Stomach (tissue), 9 donors: ENCODE data around the gene SEC31B. TPM values are rescaled to one million over a fixed set of nuclear protein-coding genes. Genes with fewer than 3 reads are reported as not detected.

Experiments used
- DNase-seq, 2 donors: peaks; one replicate each; pipeline versions ENCODE4 v3.0.0 to v3.0.0-alpha.2; 2013 to 2019
- H3K27ac ChIP-seq, 5 donors: fragments of 200-600 bp in 4 of 5; sonication (generic) in 4 of 5; one replicate each; pipeline ENCODE4 v1.5.1; 2013 to 2019; ENCODE audit warnings: mild to moderate bottlenecking in 1 of 5, moderate library complexity in 1 of 5
- H3K27me3 ChIP-seq, 3 donors: fragments of 200-600 bp; sonication (generic); one replicate each; pipeline ENCODE4 v1.5.1; 2017 to 2019; ENCODE audit warnings: mixed run types in 1 of 3
- H3K36me3 ChIP-seq, 4 donors: fragments of 200-600 bp; sonication (generic); 1 replicate in 3 of 4; 2 replicates in 1 of 4; pipeline ENCODE4 v1.5.1; 2016 to 2019
- H3K4me1 ChIP-seq, 4 donors: fragments of 200-600 bp; sonication (generic); one replicate each; pipeline ENCODE4 v1.5.1; 2016 to 2019
- H3K4me3 ChIP-seq, 4 donors: fragments of 200-600 bp; sonication (generic) in 3 of 4; one replicate each; pipeline ENCODE4 v1.5.1; 2016 to 2019; ENCODE audit warnings: mild to moderate bottlenecking in 1 of 4
- H3K9me3 ChIP-seq, 4 donors: fragments of 200-600 bp; sonication (generic); one replicate each; pipeline ENCODE4 v1.5.1; 2016 to 2019
- EP300 ChIP-seq: sonication (generic); formaldehyde crosslinking; IDR thresholded peaks from one replicate; pipeline ENCODE4 v1.6.1; 2017; ENCODE audit warnings: antibody characterized with exemption
- POLR2A ChIP-seq, 4 donors: fragments of 450-650 bp; IDR thresholded peaks; one replicate each; pipeline ENCODE4 v1.6.1; 2016; ENCODE audit warnings: antibody characterized with exemption in 4 of 4, control low read depth in 2 of 4, mild to moderate bottlenecking in 1 of 4, moderate library complexity in 1 of 4
- POLR2AphosphoS5 ChIP-seq, 3 donors: sonication (generic); formaldehyde crosslinking; IDR thresholded peaks; one replicate each; pipeline ENCODE4 v1.6.1; 2016; ENCODE audit warnings: antibody characterized with exemption in 3 of 3
- WGBS, 5 donors: extraction: QIAGEN DNeasy Blood & Tissue Kit in 3 of 5; methylation state at CpG; one replicate each; pipeline versions ENCODE4 v1.1.5 to v1.1.7; 2013 to 2018; 5-methylcytosine and 5-hydroxymethylcytosine counted together
- intact Hi-C: fragments of 100-400 bp; cut with DNase I; formaldehyde crosslinking; loops from one replicate; pipeline ENCODE4 v1.15.1; 2023; ENCODE audit warnings: low total_unique reads
- polyA plus RNA-seq, 3 donors: library from polyadenylated mRNA; stranded (reverse); fragments of 200-250 nt; gene quantifications; one replicate each; pipeline ENCODE4 v1.2.3, GENCODE V29; 2013
- total RNA-seq, 5 donors: library from RNA; depleted of rRNA; stranded (reverse); fragments of >200 nt; gene quantifications; one replicate each; pipeline versions ENCODE4 v1.1.0 to v1.2.3, GENCODE V29; 2014 to 2016
- TF ChIP-seq, protein P1 (sequence below), 7 experiments: fragments of 450-650 bp in 4 of 7; fragments of 200-600 bp in 3 of 7; sonication (generic) in 3 of 7; IDR thresholded peaks; one replicate each; pipeline ENCODE4 v1.5.1; 2016 to 2019; ENCODE audit warnings: antibody characterized with exemption in 7 of 7, control low read depth in 2 of 7, mild to moderate bottlenecking in 1 of 7
- donor health status: healthy with polysubstance abuse.
- donor health status: Bipolar disorder and iron deficiency.
- donor health status: healthy.

SEC31B gene
- total and polyA plus RNA-seq, 8 donors = 0.68 to 47.4 (median 8.5) TPM

DNA sequence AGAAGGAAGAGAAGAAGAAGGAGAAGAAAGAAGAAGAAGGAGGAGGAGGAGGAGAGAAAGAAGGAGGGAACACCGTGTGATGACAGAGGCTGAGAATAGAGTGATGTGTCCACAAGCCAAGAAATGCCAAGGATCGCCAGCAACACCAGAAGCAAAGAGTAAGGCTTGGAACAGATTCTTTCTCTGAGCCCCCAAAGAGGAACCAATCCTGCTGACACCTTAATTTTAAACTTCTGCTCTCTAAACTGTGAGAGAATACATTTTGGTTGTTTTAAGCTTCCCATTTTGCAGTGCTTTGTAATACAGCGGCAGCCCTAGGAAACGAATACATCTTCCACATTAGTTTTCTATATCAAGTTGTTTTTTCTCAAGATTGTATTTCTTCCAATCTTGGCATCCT is 70.7 kb downstream of the SEC31B start:
- H3K27me3 ChIP-seq = peaks cover 0 to 15% (median 0%) of the 10 kb centered on the region in 3 donors
- peaks cover 0 to 5% (median 1%) of the 10 kb centered on the region in 4 donors for H3K9me3 ChIP-seq
- no peak overlapping the region for H3K4me3 ChIP-seq
- WGBS, 5 donors = 71 to 92% (median 80%) methylated on average over 4 of the region's 4 CpGs
- no peaks in the 10 kb centered on the region for H3K36me3 ChIP-seq
- TF ChIP-seq EP300 (no peak), POLR2AphosphoS5 (IDR thresholded peaks at IDR 0.05) (no peak), POLR2A (IDR thresholded peaks at IDR 0.05) (no peak)
- TF ChIP-seq, protein P1, sequence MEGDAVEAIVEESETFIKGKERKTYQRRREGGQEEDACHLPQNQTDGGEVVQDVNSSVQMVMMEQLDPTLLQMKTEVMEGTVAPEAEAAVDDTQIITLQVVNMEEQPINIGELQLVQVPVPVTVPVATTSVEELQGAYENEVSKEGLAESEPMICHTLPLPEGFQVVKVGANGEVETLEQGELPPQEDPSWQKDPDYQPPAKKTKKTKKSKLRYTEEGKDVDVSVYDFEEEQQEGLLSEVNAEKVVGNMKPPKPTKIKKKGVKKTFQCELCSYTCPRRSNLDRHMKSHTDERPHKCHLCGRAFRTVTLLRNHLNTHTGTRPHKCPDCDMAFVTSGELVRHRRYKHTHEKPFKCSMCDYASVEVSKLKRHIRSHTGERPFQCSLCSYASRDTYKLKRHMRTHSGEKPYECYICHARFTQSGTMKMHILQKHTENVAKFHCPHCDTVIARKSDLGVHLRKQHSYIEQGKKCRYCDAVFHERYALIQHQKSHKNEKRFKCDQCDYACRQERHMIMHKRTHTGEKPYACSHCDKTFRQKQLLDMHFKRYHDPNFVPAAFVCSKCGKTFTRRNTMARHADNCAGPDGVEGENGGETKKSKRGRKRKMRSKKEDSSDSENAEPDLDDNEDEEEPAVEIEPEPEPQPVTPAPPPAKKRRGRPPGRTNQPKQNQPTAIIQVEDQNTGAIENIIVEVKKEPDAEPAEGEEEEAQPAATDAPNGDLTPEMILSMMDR (IDR thresholded peaks at IDR 0.05) = no peak
- H3K27ac ChIP-seq = no peak overlapping the region
- no peaks in the 10 kb centered on the region for H3K4me1 ChIP-seq
- intact Hi-C loops = no loop called here
- no peak for DNase-seq

DNA sequence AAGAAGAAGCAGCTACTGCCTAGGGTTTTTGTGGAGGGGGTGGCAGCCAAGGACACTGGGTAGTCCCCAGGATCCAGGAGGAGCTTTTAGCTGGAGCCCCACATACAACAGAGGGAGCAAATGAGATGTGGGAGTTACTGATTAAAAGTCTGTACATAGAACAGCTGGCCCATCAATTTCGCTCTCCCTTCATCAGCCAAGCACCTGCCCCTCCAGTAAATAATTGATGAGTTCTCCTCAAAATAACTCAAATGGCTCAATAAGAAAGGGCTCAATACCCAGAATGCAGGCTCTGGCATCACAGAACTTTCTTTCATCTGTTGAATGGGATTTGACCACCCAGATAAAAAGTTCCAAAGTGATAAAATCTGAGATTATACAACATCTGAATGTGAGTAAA is 72.0 kb downstream of the SEC31B start:
- DNase-seq = no peak
- no peak overlapping the region for H3K27ac ChIP-seq
- no peak for TF ChIP-seq POLR2AphosphoS5 (IDR thresholded peaks at IDR 0.05)
- peaks cover 0 to 5% (median 1%) of the 10 kb centered on the region in 4 donors for H3K9me3 ChIP-seq
- no peak overlapping the region for H3K4me3 ChIP-seq
- no peaks in the 10 kb centered on the region for H3K36me3 ChIP-seq
- peaks cover 0 to 8% (median 0%) of the 10 kb centered on the region in 3 donors for H3K27me3 ChIP-seq
- WGBS, 5 donors = 67 to 95% (median 78%) methylated on average over 1 of the region's 1 CpG
- intact Hi-C loops = no loop called here
- peaks cover 0 to 3% (median 0%) of the 10 kb centered on the region in 4 donors for H3K4me1 ChIP-seq

DNA sequence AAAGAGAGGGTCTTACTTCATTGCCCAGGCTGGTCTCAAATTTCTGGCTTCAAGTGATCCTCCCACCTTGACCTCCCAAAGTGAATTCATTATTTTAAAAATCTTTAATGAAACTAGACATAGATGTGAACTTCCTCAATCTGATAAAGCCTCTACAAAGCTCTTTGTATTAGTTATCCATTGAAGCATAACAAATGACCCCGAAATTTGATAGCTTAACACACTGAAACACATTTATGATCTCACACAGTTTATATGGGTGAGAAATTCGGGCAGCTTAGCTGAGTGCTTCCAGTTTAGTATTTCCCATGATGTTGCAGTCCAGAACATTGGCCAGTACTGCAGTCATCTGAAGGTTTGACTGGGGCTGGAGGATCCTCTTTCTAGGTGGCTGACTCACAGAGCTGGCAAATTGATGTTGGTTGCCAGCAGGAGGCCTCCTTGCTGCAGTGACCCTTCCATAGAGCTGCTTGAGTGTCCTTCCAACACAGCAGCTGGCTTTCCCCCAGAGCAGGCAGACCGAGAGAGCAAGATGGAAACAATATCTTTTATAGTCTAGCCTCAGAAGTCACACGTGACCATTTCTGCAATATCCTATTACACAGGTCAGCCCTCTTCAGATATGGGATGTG is 73.4 kb downstream of the SEC31B start:
- H3K4me3 ChIP-seq = no peak overlapping the region
- WGBS, 5 donors = 59 to 80% (median 72%) methylated on average over 4 of the region's 4 CpGs
- TF ChIP-seq EP300 = no peak
- TF ChIP-seq POLR2AphosphoS5 (IDR thresholded peaks at IDR 0.05) = no peak
- no peak for TF ChIP-seq POLR2A (IDR thresholded peaks at IDR 0.05)
- TF ChIP-seq, protein P1 (IDR thresholded peaks at IDR 0.05) = no peak
- peaks cover 0 to 7% (median 0%) of the 10 kb centered on the region in 4 donors for H3K4me1 ChIP-seq
- no peak for DNase-seq
- H3K27me3 ChIP-seq = no peaks in the 10 kb centered on the region
- intact Hi-C loops = no loop called here
- peaks cover 0 to 5% (median 1%) of the 10 kb centered on the region in 4 donors for H3K9me3 ChIP-seq
- no peaks in the 10 kb centered on the region for H3K36me3 ChIP-seq
- no peak overlapping the region for H3K27ac ChIP-seq

DNA sequence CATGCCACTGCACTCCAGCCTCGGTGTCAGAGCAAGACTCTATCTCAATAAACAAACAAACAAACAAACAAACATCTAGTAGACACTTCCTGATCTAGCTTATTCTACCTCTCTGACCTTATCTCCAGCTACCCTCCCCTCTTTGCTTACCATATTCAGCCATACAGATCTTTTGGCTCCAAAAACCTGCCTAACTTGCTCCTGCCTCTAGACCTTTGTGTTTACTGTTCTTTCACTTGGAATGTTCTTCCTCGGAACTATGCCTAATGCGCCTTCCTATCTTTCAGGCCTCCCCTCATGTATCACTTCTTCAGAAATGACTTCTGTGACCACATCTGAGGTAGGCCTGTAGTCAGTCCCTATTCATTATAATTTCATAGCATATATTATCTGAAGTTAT is 77.1 kb downstream of the SEC31B start:
- H3K27ac ChIP-seq = no peak overlapping the region
- 30 to 41% (median 34%) methylated on average over 3 of the region's 3 CpGs for WGBS, 5 donors
- peaks cover 0 to 5% (median 1%) of the 10 kb centered on the region in 4 donors for H3K9me3 ChIP-seq
- H3K4me1 ChIP-seq = peaks cover 0 to 7% (median 0%) of the 10 kb centered on the region in 4 donors
- intact Hi-C loops = no loop called here
- DNase-seq = peak; percentile 6 to 39
- H3K4me3 ChIP-seq = no peak overlapping the region
- H3K27me3 ChIP-seq = no peaks in the 10 kb centered on the region
- TF ChIP-seq EP300 (no peak), POLR2A (IDR thresholded peaks at IDR 0.05) (no peak)
- H3K36me3 ChIP-seq = no peaks in the 10 kb centered on the region

DNA sequence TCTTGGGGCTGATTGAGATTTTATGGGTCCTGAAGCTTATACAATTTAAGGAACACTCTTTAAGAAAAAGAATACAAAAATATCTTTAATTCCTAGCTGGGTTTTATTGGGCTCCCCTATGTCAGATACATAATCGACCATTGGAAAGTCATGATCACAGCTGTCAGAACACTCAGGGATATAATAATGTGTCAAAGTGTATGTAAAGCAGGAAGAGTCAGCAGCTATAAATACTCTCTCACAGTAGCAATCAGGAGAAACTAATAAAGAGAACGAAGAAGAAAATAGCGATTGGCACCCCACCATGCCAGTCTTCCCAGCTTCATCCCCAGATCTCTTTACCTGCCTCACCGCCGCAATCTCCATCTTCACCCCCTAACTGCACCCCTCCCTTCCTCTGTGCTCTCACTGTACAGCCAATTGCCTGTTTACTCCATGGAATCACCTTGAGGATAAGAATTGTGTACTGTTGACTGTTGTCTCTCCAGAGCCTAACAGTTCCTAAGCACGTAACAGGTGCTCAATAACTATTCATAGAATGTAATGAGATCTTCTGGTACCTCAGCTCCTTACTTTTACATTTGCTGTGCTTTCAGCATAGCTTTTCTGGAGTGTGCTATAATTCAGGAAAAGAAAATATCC is 80.9 kb downstream of the SEC31B start:
- intact Hi-C loops = loop anchor here (10.0 kb wide), 1 partner anchor 76 kb away; the partner anchor contains the start of gene SEC31B
- H3K27ac ChIP-seq = no peak overlapping the region
- peaks cover 0 to 7% (median 0%) of the 10 kb centered on the region in 4 donors for H3K4me1 ChIP-seq
- H3K27me3 ChIP-seq = no peaks in the 10 kb centered on the region
- TF ChIP-seq, protein P1 (IDR thresholded peaks at IDR 0.05) = no peak
- no peaks in the 10 kb centered on the region for H3K36me3 ChIP-seq
- no peak overlapping the region for H3K4me3 ChIP-seq
- 84 to 91% (median 88%) methylated on average over 6 of the region's 6 CpGs for WGBS, 5 donors
- DNase-seq = no peak
- H3K9me3 ChIP-seq = no peaks in the 10 kb centered on the region

Other genes with a start within 250 kb of the SEC31B start
- gene BLOC1S2, start 233.2 kb downstream of the SEC31B start, total RNA-seq = 10 to 100 TPM in 3 of 5 donors, under 1 TPM in 1, not detected in 1; 0.87 to 33.4 (median 17.6) TPM
- 10 to 100 TPM; 37.6 to 51.0 (median 48.7) TPM for gene BLOC1S2, start 233.2 kb downstream of the SEC31B start, polyA plus RNA-seq
- gene PKD2L1, start 189.6 kb downstream of the SEC31B start, total RNA-seq = under 1 TPM in 1 of 5 donors, not detected in 4; 0.89 TPM
- gene PKD2L1, start 189.6 kb downstream of the SEC31B start, polyA plus RNA-seq = under 1 TPM in 1 of 3 donors, not detected in 2; 0.23 TPM
- 10 to 100 TPM in 3 of 5 donors, 1 to 10 TPM in 2; 2.3 to 36.2 (median 28.5) TPM for gene SCD, start 172.6 kb downstream of the SEC31B start, total RNA-seq
- gene SCD, start 172.6 kb downstream of the SEC31B start, polyA plus RNA-seq = 10 to 100 TPM in 2 of 3 donors, 1 to 10 TPM in 1; 5.5 to 19.1 (median 16.6) TPM
- not detected for gene WNT8B, start 56.9 kb downstream of the SEC31B start, total RNA-seq
- not detected for gene WNT8B, start 56.9 kb downstream of the SEC31B start, polyA plus RNA-seq
- 100 to 1,000 TPM in 2 of 5 donors, 10 to 100 TPM in 3; 33.0 to 174 (median 77.9) TPM for gene NDUFB8, start 10.0 kb upstream of the SEC31B start, total RNA-seq
- gene NDUFB8, start 10.0 kb upstream of the SEC31B start, polyA plus RNA-seq = 100 to 1,000 TPM; 317 to 362 (median 334) TPM
- gene HIF1AN, start 16.1 kb upstream of the SEC31B start, total RNA-seq = 10 to 100 TPM in 2 of 5 donors, 1 to 10 TPM in 3; 4.7 to 19.6 (median 8.5) TPM
- 1 to 10 TPM; 3.2 to 5.9 (median 3.6) TPM for gene HIF1AN, start 16.1 kb upstream of the SEC31B start, polyA plus RNA-seq
- not detected for gene PAX2, start 225.7 kb upstream of the SEC31B start, total RNA-seq
- not detected for gene PAX2, start 225.7 kb upstream of the SEC31B start, polyA plus RNA-seq